ENCODE results near the gene BICRA.

The BICRA gene

DNA sequence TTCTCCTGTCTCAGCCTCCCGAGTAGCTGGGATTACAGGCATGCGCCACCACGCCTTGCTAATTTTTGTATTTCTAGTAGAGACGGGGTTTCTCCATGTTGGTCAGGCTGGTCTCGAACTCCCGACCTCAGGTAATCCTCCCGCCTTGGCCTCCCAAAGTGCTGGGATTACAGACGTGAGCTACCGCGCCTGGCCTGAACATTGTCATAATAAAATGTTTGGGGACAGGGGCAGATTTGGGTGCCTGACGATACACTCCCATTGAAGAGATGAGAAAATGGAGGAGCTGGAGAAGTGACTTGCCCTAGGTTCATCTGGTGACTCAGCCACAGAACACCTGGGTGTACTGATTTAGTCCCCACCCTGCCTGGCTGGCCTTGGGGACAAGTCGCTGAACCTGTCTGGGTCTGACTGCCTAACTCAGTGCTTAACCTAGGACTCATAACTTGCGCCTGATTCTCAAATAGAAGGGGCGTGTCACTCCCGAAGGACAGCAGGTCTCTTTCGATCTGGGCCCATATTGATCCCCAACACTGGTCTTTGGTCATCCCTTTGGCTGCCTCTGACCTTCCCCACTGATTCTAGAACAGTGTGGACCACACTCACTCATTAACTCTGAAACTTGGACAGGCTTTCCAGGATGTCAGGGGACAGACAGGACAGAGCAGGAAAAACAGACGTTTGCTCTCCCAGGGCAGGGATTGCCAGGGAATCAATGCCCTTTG is 7.6 kb upstream of the BICRA start:
- no peak for DNase-seq

DNA sequence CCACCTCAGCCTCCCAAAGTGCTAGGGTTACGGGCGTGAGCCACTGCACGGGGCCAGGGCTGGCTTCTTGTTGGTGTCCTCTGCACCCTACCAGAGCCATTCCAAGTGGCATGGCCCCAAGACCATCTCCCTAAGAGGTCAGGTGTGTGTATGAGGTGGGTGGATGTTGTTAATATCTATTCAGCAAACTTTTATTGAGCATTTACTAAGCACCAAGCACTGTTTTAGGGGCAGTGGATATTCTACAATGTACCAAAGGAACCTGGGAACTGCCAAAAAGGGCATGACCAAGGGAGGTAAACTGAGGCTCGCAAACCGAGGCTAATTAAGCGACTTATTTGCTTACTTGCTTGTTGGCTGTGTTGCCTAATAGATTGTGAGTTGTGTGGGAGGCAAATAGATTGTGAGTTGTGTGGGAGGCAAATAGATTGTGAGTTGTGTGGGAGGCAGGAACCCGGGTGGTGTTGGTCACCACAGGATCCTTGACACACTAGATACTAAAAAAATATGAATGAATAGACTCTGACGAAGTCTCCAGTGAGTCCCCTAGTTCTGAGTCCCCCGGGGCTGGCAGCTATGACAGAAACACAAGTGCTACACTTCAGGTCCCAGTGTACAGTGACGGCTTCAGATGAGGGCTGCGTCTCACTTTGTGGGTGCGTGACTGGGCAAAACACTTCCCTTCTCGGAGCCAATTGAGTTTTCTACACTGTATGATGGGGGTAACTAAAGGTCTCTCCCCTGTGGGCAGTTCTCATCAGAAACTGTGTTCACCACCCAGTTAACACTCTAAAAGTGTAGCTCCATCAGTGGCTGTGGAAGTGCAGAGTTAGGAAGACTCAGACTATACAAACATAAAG is 5.0 kb upstream of the BICRA start:
- DNase-seq = peak in 1 of 2 experiments; percentile 8

DNA sequence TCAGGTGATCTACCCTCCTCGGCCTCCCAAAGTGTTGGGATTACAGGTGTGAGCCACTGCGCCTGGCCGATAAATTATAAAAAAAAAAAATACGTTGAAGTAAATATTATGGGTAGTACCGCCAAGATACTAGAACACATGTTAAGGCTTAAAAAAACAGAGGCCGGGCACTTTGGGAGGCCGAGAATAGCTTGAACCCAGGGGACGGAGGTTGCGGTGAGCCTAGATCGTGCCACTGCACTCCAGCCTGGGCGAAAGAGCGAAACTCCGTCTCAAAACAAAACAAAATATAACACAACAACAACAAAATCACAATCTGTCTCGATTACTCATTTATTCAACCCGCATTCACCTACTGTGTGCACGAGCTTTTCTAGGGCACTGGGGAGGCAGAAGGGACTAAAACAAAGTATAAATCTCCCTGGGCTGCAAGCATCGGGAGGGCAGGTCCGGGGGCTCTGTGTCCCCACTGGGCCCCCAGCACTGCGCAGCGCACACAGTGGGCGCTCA is 1.3 kb upstream of the BICRA start:
- DNase-seq = no peak

DNA sequence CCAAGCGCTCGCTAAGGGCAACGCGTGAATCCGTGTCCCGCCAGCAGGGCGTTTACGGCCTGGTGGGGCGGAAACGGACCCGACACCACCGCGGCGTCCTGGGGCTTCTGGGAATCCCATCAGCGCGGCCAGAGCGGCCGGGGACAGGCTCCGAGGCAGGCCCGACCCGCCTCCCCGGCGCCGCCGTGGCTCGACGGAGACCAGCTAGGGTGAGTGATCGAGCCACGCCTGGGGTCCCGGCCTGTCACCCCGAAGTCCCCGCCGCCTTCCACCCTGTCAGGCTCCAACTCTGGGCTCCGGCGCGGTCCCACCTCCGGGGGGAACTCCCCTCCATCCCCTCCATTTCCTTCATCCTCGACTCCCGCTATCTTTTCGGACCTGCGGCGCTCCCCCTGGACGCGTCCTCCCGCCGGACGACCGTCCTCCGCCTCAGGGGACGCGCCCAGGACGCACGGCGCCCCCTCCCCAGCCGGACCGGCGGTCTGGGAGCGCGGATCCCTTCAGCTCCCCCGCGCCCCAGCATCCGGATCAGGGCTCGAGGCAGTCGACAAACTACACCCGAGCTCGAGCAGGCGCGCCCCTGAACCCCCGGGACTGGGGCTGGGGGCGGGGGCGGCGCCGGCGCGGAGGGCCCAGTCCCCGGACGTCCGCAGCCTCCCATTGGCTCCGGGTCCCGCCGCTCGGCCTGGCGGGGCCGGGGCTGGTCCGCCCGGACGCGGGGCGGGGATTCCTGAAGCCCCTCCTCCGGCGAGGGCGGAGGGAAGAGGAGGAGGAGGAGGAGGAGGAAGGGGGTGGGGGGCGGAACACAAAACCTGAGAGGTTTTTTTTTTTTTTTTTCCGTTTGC is 638 bp upstream of the BICRA start:
- peak; percentile 92 to 97 for DNase-seq

DNA sequence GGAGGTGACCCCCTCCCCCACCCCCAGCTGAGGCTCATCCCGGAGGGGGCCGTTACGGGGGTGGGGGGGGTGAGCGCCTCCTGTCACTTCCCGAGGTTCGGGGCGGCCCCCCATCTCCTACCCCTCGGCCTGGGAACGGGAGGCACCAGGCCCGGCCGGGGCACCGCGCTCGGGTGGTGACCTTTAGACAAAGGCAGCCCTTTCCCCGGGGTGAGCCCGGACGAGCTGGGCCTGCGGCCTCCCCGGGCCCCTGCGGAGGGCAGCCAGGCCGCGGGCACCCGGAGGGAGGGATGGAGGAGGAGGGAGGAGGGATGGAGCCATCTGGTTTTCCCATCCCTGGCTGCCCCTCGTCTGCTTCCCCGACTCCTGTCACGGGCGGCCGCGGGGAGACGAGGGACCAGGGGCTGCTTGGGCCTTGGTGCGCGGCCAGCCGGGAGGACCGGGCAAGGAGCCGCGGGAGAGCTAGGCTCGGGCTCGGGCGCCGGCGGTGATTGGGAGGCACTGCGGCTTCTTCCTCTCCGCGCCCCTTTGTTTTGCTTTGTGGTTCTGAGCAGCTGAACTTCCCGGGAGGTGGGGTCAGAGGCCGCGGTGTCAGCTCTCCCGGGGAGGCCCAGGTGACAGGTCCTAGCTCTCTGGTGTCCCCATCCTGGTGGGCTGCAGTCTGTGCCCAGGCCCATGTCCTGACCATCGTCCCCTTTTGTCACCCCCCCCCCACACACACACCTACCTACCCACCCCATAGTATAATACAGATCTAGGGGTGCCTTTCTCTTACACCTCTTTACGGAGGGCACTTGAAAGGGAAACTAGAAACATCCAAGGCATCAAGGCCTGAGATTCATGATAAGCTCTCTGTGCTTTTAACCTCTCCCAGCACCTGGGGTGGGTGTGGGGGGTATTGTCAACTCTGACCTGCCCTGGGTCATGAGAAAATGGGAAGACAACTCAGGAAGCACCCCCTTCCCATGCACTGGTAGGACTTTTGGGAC is 1.3 kb downstream of the BICRA start:
- DNase-seq = peak; percentile 29 to 34

DNA sequence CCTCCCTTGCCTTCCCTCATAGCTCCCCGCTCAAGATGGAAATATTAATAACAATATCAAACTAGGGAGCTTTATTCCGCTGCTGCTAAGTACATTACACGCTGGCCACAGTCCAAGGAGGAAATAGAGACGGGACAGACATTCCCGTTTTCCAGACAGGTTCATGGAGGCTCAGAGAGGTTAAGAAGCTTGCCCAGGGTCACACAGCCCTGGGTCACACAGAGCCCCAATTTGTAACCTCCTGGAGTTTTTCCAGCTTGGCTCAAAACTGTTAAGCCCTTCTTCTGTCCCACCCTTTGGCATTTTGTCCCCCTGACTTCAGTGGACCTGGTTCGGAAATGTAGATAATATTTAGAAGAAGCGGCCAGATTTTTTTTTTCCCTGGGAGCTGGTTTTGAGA is 2.0 kb downstream of the BICRA start:
- no peak for DNase-seq

DNA sequence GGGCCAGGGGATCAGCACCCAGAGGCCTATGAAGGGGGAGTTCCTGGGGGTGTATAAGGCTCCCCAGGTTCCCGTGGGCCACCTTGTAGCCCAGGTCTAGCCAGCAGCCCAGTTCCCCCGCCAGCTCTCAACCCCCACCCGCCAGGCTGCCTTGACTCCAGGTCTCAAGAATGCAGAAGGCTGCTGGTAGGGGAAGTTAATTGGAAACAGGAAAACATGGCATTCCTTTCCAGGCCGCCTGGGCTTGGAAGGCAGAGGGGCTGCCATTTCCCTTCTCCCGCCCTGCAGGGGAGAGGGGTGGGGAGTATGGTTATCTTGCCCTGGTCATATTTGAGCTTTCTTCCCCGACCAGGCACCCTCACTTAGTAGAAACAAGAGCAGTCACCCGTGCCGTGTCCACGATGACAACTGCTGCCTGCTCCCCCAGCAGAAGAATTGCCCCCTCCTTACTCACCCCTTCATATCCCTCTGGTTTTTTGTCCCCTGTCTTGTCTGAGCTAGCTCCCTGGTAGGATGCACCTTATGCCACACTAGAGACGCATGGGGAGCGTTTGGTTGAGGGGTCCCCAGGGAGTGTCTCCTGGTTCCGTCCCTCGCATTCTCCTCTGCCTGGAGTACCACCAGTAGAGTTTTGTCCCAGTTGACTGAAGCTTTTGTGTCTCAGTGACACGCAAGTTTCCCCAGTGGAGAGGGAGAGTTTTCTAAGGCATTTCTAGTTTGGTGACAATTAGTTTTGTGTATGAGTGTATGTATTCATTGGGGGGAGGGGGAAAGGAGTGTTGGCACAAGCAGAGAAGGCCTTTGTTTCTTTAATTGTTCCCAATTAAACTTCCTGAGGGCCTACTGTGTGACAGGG is 4.5 kb downstream of the BICRA start:
- DNase-seq = no peak

DNA sequence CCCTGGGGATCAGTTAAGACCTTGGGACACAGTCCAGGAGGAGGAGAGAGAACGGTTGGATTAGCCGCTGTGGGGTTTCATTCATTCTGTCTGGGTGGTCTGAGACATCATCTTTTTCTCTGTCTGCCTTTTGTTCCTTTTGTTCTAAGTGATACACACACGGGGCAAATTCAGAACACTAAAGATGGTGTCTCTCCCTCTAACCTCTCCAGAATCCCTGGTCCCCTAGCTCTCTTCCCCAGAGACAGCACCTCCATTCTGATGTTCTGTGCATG is 5.0 kb downstream of the BICRA start:
- DNase-seq = no peak

DNA sequence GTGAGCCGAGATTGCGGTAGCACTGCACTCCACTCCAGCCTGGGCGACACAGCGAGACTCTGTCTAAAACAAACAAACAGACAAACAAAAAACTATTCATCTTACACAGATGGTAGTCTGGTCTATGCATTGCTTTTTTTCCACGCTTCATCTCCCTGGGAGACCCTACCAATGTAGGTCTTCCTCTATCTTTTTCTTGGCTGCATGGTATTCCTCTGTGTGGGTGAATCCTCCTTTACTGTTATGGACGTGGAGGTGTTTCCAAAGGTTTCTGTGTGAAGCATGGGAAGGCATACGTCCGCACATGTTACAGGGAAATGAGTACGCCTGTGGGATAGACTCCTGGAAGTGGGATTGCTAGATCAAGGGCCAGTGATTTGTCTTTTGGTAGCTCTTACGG is 5.6 kb downstream of the BICRA start:
- DNase-seq = no peak

DNA sequence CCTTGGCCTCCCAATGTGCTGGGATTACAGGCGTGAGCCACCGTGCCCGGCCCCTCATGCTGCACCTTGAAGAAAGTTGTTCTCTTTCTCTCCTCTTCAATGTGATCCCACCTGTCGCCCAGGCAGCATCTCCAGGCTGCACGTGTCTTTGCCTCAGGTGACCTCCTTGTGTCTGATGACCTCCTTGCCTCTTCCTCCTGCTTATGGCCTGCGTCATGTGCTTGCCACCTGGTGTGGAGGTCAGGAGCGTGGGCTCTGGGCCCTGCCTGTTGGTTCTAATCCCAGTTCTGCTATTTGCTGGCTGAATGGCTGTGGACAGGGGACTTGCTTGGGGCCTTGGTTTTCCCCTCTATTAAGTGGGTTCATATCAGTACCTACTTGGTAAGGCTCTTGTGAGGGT is 6.3 kb downstream of the BICRA start:
- DNase-seq = no peak

DNA sequence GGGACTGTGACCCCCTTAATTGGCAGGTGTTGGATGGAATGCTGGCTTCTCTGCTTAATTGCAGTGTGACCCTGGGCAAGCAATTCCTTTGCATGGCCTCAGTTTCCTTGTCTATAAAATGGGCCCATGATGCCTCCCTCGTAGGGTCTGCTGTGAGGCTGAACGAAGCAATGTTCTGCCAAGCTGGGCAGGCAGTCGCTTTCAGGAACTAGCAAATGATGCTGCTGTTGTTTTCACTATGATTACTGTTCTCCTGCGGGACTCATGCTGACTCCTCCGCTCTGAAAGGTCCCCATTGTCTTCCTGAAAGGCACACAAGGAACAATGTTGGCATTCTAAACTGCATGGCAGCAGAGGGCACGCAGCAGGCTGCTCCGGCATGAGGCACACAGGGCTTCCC is 6.8 kb downstream of the BICRA start:
- DNase-seq = no peak

DNA sequence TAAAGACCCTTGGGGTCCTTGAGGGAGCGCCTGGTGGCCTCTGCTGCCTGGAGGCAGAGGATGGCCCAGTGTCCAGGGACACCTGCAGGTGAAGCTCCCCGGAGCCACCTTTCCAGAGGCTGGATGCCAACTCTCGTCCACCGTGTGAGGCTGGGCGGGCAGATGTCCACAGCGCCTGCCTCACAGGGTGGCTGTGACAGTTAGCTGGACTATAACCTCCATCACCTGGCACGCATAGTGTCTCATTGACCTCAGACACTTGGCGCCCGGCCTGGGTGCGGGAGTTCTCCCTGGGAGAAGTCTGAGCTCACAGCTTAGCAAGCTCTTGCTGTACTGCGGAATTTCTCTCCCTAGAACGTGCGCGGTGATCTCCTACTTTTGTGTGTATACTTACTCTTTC is 9.8 kb downstream of the BICRA start:
- no peak for DNase-seq

DNA sequence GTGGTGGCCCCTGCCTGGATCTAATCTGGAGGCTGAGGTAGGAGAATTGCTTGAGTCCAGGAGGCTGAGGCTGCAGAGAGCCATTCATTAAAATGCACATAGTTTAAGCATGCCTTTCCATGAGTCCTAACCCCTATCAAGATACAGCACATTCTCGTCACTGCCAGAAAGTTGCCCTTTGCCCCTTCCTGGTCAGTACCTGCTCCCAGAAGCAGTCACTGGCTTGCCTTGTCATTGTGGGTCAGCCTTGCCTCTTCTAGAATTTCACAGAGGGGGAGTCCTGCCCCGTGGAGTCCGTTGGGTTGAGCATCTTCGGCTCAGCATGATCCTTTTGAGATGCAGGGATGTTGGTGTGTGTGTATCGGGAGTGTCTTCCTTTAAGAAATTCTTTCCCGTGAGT is 10.8 kb downstream of the BICRA start:
- no peak for DNase-seq

DNA sequence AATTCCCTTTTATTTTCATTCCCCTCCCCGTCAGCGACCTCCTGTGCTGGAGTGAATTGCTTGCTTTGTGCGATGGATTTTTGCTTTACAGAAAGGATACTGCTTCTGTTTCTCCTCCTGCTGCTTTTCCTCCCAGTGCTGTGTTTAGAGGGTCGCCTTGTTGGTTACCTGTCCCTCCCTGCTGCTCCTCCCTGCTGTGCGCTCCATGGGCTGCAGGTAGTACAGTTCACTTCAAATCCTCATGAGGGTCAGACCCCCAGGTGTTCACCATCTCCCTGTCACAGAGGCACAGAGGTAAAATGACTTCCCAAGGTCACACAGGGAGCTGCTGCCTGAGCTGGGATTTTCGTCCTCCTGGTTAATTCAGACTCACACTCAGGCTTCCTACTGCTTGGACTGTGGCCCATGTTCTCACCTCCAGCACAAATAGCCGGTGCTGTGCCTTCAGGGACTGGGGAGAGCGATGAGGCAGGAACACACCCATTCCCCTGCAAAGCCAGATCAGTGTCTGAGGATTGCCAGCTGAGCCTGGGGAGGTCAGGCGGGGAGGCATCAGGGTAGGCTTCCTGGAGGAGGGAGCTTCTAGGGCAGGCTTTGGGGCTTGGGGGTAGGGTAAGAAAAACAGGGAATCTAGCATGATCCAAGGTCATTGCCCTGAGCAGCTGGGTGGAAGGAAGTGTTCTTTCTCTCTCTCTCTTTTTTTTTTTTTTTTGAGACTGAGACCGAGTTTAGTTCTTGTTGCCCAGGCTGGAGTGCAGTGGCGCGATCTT is 14.4 kb downstream of the BICRA start:
- DNase-seq = no peak

DNA sequence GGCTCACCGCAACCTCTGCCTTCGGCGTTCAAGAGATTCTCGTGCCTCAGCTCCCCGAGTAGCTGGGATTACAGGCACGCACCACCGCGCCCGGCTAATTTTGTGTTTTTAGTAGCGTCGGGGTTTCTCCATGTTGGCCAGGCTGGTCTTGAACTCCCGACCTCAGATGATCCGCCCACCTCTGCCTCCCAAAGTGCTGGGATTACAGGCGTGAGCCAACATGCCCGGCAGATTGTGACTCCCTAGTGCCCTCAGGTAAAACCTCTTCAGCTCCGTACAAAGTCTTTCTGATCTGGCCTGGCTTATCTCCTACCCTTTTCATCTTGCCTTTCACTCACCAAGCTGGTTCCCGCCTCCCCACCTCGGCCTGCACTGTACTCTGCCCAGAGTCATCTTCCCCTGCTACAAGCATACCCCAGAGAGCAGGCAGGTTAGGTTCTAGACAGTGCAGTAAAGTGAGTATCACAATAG is 15.0 kb downstream of the BICRA start:
- no peak for DNase-seq

DNA sequence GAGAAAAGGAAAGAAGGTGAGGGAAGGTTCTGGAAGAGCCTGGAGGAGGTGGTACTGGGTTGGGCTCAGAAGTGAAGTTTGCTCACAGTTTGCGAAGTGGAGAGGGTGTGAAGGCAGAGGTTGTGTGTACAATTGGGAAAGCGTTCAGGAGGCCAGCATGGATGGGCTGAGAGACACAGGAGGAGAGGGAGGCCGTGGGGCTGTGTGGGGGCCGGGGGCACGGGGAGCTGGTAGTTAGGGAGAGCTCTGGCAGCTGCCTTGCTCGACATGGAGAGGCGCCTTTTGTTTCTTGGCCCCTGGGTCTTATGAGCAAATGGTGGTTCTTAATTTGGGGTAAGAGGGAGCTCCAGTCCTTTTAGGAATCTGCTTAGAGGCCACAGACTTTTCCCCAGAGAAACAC is 16.7 kb downstream of the BICRA start:
- DNase-seq = no peak

DNA sequence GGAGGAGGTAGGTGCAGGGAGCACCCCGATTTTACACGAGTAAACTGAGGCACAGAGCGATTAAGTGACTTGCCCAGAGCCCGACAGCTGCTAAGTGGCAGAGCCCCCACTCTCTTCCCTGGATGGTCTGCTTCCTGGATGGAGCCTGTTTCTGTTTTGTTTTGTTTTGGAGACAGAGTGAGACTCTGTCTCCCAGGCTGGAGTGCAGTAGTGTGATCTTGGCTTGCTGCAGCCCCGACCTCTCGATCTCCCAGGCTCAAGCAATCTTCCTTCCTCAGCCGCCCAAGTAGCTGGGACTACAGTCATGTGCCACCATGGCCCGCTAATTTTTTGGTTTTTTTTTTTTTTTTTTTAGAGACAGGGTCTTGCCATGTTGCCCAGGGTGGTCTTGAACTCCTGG is 17.3 kb downstream of the BICRA start:
- no peak for DNase-seq

DNA sequence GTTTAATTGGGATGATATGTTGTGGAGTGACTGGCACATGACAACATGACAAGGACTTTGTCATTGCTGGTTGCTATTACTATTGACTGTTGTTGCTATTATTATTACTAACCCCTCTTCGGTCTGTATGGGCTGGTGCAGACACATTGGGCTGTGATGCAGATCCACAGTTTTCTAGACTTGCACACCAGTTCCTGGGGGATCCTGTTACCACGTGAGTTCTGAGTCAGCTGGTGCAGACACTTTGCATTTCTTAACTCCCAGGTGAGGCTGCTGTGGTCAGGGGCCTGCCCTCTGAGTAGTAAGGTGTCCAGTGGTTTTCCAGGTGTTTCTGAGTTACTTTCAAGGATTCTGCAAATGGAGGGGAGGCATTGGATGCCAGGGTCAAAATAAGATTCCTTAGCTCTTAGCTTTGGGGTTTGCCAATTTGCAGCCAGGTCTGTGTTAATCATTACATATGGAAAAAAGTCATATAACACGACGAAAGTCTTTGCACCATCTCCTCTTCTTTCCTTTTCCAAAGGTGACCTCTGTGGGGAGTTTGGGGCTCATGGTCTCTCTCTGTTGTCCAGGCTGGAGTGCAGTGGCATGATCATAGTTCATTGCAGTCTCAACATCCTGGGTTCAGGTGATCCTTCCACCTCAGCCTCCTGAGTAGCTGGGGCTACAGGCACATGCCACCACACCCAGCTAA is 19.3 kb downstream of the BICRA start:
- no peak for DNase-seq

DNA sequence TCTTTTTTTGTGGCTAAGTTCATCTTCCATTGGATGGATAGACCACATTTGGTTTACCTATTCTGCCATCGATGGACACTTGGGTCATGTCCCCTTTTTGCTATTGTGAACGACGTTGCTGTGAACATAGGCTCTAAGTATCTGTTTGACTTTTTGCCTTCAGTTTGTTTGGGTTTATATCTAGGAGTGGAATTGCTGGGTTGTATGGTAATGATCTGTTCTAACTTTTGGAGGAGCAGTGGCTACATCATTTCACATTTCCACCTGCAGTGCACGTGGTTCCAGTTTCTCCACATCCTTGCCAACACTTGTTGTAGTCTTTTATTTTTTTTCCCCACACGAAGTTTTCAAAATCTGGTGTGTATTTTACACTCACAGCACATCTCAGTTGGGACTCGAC is 21.7 kb downstream of the BICRA start:
- no peak for DNase-seq
